Upper lobe of left lung (tissue), 4 donors: Measurements from ENCODE around the gene PLXNA4.

Experiments
- POLR2A ChIP-seq, 4 donors: fragments of 450-650 bp; IDR thresholded peaks; one replicate each; pipeline ENCODE4 v1.5.1; 2016 to 2017; ENCODE audit warnings: antibody characterized with exemption in 4 of 4, mild to moderate bottlenecking in 2 of 4
- POLR2AphosphoS5 ChIP-seq, 2 donors: sonication (generic); formaldehyde crosslinking; IDR thresholded peaks; one replicate each; pipeline ENCODE4 v1.5.1; 2017; ENCODE audit warnings: antibody characterized with exemption in 2 of 2
- TF ChIP-seq, protein P1 (sequence below), 6 experiments: fragments of 450-650 bp in 4 of 6; fragments of 200-600 bp in 2 of 6; sonication (generic) in 2 of 6; IDR thresholded peaks; one replicate each; pipeline ENCODE4 v1.5.1; 2016 to 2019; ENCODE audit warnings: antibody characterized with exemption in 6 of 6

- TF ChIP-seq, protein P1, sequence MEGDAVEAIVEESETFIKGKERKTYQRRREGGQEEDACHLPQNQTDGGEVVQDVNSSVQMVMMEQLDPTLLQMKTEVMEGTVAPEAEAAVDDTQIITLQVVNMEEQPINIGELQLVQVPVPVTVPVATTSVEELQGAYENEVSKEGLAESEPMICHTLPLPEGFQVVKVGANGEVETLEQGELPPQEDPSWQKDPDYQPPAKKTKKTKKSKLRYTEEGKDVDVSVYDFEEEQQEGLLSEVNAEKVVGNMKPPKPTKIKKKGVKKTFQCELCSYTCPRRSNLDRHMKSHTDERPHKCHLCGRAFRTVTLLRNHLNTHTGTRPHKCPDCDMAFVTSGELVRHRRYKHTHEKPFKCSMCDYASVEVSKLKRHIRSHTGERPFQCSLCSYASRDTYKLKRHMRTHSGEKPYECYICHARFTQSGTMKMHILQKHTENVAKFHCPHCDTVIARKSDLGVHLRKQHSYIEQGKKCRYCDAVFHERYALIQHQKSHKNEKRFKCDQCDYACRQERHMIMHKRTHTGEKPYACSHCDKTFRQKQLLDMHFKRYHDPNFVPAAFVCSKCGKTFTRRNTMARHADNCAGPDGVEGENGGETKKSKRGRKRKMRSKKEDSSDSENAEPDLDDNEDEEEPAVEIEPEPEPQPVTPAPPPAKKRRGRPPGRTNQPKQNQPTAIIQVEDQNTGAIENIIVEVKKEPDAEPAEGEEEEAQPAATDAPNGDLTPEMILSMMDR (IDR thresholded peaks at IDR 0.05): no peak
- TF ChIP-seq POLR2A (IDR thresholded peaks at IDR 0.05): no peak
- TF ChIP-seq POLR2AphosphoS5 (IDR thresholded peaks at IDR 0.05): no peak
Observed at GRCh38 chr7:132250480-132251326, 325.6 kb downstream of the PLXNA4 start.
